NCI-H345 (cell line): ENCODE results near the gene KIFC1.

Experiments used
- DNase-seq: peaks from one replicate; lab custom pipeline; 2025; lab: John Stamatoyannopoulos, UW

KIFC1 gene

GRCh38 chr6:33410711-33411631 lies 19.3 kb downstream of the KIFC1 start, which contains the start of gene PHF1:
Gene PHF1, plus strand, starts transcription at chr6:33411014. Its CDS starts 1,250 bp downstream, at chr6:33412264.
- no peak for DNase-seq

- no peak for DNase-seq
Observed at GRCh38 chr6:33411632-33412005, 20.0 kb downstream of the KIFC1 start.

GRCh38 chr6:33412140-33413009 lies 20.8 kb downstream of the KIFC1 start:
- no peak for DNase-seq

- DNase-seq = no peak
Observed at GRCh38 chr6:33413241-33414120, 21.9 kb downstream of the KIFC1 start.

- no peak for DNase-seq
Observed at GRCh38 chr6:33414592-33415271, 23.1 kb downstream of the KIFC1 start.

GRCh38 chr6:33415831-33416230 lies 24.2 kb downstream of the KIFC1 start:
- no peak for DNase-seq

- no peak for DNase-seq
Observed at GRCh38 chr6:33416386-33417127, 24.9 kb downstream of the KIFC1 start.

GRCh38 chr6:33417128-33417902 lies 25.7 kb downstream of the KIFC1 start:
- DNase-seq = no peak

- DNase-seq = peak; percentile 100
Observed at GRCh38 chr6:33417903-33418689, 26.5 kb downstream of the KIFC1 start, which contains the start of gene CUTA. Gene CUTA, minus strand, starts transcription at chr6:33418107. Its CDS starts 107 bp downstream, at chr6:33418000.

- no peak for DNase-seq
Observed at GRCh38 chr6:33418690-33419291, 27.2 kb downstream of the KIFC1 start.

- no peak for DNase-seq
Observed at GRCh38 chr6:33419580-33420490, 28.2 kb downstream of the KIFC1 start, which contains the start of gene SYNGAP1. Gene SYNGAP1, plus strand, starts transcription at chr6:33420065. Its CDS starts 200 bp downstream, at chr6:33420265.

- DNase-seq = no peak
Observed at GRCh38 chr6:33420491-33421343, 29.1 kb downstream of the KIFC1 start.

GRCh38 chr6:33421344-33421643 lies 29.7 kb downstream of the KIFC1 start:
- no peak for DNase-seq

- no peak for DNase-seq
Observed at GRCh38 chr6:33423777-33424176, 32.2 kb downstream of the KIFC1 start.

- DNase-seq = no peak
Observed at GRCh38 chr6:33424855-33425667, 33.4 kb downstream of the KIFC1 start.
